HG02623 (cell line): ENCODE data around the gene CFAP77.

Experiments used
- ATAC-seq: cut with Tn5 transposase; IDR thresholded peaks from one replicate; pipeline ENCODE4 v1.9.1; 2021; ENCODE audit warnings: moderate library complexity; ENCODE audit not compliant: unreplicated experiment

CFAP77 gene

DNA sequence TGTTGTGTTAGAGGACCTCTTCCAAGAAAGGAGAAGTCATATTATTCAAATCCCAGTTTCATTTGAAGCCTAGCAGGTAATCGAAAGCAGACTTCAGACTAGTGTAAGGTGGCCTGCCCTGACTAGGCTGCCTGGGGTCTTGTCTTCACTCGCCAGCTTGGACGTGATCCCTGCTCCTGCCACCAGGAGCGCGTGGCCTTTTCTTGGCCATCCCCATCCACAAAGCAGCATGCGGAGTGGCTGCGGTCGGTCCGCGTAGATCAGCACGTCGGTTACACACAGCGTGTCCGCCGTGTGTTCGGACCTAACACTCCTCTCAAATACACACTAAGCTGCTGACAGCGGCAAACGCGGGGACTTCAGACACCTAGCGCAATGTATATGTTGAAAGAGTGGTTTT lies 37.3 kb downstream of the CFAP77 start:
- no peak for ATAC-seq

DNA sequence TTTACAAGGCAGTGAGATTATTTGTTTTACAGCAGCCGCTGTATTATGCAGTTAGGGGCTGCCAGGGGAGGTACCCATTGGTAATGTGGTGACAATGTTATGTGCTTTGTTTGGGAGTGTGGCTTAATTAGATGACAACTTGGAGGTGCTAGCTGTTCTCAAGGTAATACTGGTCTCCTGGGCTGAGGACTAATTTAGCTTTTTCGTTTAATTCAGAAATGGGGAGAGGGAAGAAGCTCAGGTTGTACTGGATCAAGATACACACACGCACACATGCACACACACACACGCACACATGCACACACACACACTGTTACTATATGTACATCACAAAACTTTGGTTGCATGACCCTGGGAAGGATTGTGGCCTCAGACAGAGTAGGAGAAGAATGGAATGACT lies 37.9 kb downstream of the CFAP77 start:
- ATAC-seq, result no peak

DNA sequence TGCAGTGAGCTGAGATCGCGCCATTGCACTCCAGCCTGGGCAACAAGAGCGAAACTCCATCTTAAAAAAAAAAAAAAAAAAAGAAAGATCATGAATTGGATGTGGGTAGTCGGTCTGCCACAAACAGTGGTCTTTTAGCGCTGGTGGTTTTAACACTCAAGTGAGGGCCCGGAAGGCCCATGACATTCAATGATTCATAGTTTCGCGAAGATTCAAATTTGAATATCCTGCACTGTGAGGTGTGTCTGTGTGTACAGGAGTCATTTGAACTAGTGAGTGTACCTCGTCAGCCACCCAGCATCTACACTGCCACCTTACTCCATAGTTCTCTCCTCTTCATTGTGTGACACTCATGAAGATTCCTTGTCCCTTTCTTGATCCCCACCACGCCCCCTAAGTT lies 41.3 kb downstream of the CFAP77 start:
- no peak for ATAC-seq

DNA sequence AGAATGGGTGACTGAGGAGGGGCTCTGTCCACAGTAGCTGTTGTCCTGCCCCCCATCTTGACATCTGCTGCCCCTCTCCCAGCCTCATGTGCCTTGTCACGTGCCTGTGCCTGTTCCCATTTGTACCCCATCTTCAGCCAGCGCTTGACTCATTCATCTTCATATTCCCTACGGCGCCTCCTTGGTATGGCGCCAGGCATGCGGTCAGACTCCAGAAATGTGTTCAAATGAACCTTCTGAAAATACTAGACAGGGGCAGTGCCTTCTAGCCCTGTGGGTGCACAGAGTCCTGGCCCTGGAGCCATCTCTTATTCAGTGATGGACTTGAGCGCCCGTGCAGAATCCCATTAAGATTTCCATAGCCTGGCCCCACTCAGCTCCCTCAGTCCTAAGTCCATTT lies 46.2 kb downstream of the CFAP77 start:
- ATAC-seq, result no peak

DNA sequence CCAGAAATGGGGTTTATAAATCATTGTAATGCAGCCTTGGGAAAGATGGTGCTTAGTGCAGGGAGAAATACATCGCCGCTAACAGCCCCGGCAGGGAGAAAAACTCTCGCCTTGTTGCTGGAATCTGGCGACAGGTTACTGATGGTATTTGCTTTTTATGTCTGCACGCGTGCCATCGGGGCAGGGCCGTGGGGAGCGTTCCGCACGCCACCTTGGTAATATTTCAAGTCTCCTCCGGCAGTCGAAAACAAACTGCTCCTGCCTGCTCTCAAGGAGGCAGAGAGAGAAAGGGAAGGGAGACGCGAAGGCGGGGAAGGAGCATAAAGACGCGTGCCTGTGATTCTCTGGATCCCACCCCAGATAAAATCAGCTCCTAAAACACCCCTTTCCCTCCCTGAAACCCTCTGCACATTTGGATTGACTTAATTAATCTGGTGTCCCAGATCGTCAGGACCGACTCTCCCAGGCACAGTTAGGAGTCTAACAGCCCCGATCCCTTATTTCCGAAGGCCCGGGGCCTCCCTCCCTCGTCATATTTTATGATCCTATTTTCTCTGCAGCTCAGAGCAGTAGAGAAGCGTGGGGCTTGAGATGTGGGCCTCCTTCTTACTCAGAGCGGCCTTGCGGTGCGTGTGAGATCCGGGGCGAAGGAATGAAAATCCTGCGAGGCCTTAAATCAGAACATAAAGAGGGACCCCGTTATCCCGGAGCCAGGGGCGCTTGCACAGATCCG lies 47.7 kb downstream of the CFAP77 start:
- ATAC-seq, result no peak

DNA sequence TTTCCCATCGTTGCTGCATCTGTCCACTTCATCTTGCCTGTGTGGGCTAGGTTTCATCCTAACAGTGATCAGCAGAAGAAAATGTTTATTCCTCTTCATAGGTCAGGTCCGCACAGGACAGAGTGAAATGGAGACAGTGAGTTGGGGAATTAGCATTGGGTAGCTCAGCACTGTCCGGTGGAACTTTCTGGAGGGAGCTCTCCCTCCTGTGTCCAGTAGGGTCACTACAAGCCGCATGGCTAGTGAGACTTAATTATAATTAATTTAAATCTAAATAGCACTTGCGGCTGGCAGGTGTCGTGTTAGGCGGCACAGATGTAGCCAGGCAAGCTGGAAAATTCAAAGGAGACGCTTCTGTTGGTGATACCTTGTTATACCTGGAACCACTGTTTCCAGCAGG lies 48.4 kb downstream of the CFAP77 start:
- no peak for ATAC-seq

DNA sequence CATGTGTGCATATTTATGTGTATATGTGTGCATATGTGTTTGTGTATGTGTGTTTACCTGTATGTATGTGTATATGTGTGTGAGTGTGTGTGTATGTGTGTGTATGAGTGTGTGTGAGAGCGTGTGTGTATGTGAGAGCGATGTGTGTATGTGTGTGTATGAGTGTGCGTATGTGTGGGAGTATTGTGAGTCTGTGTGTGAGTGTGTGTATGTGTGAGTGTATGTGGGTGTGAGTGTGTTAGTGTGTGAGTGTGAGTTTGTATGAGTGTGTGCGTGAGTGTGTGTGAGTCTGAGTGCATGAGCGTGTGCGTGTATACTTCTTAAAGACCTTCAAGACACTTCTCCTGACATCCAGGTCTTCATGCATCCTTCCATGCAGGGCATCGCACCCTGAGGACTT lies 49.6 kb downstream of the CFAP77 start:
- ATAC-seq, result no peak

DNA sequence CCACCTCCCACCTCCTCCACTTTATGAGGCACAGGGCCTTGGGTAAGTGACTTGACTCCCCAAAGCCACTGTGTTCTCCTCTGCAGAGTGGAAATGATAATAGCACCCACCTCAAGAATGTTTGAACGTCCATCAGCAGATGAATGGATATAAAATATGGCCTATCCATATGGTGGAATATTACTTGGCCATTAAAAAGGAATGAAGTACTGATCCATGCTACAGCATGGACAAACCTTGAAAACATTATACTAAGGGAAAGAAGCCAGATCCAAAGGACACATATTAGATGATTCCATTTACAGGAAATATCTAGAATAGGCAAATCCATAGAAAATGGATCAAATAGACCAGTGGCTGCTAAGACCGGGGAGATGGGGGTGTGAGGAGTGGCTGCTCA lies 50.2 kb downstream of the CFAP77 start:
- no peak for ATAC-seq

DNA sequence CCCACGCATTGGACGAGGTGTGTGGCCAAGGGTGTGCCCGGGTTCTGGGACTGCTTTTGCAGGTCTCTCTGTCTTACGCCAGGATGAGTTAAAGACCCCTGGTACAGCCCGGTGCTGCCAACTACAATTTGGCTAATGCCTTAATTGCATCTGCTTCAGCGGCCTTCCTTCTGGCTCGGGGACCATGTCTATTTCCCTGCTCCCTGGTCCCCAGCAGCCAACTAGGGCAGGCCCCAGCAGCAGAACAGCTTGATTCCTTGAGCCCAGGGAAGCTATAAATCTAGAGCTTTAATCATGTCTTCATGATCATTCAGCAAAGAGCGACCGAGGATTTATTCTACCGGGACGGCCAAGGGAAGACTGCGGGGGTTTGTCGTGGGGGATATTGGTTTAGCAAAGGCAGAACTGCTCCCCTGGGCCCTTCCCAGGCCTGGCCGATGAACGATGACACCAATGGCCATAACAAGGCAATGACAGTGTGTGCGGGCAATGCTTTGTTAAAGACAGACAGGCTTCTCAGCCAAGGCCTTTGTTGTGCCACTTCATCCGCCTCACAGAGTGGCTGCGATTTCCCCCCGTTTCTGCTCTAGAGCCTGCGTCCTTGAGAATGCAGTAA lies 51.4 kb downstream of the CFAP77 start:
- no peak for ATAC-seq

DNA sequence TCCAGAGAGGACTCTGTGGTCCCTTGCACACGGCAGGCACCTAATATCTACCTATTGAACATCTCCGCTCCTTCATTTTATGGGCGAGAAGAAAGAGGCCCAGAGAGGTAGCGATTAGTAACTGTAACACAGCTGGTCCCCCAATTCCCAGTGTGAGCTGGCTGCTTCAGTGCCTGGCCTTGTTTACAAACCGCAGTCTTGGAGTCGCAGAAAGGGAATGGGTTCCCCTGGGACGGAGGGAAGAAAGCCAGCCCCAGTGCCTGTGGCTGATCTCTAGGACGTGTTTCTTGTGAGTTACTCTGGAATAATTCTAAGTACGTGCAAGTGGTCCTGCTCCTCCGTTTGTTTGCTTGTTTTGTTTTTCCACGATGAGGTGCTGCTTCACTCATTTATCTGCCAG lies 52.0 kb downstream of the CFAP77 start:
- ATAC-seq, result no peak

DNA sequence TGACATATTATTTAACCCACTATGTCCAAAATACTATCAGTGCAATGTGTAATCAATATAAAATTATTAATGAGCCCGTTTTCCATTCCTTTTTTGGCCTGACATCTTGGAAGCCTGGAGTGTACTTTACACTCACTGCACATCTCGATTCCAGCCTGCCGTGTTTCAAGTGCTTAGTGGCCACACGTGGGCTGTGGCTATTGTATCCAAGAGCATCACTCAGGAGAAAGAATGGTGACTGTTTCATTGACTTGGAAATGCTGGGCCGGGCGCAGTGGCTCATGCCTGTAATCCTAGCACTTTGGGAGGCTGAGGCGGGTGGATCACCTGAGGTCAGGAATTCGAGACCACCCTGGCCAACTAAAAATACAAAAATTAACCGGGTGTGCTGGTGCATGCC lies 54.5 kb downstream of the CFAP77 start:
- ATAC-seq, result no peak

DNA sequence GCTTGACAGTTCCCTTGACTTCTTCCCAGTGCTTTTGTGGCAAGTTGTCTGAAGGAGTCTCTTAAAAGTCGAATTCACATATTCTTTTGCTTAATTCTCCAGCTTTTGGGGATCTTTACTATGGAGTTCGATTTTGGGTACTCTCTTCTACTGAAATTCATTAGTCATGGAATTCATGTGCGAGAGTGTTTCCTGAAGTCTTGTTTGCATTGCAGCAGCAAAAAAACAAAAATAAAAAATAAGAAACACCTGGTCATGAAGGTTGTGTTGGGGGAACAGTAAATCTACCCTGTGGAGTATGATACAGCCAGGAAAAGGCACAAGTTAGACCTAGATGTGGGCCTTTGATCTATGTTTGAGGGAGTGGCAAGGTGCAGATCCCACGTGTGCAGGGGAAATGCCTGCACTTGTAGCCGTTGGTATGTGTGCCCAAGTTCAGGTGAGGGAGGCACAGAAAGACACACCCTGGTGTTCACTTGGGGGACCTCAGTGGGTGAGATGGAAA lies 55.2 kb downstream of the CFAP77 start:
- ATAC-seq, result no peak

DNA sequence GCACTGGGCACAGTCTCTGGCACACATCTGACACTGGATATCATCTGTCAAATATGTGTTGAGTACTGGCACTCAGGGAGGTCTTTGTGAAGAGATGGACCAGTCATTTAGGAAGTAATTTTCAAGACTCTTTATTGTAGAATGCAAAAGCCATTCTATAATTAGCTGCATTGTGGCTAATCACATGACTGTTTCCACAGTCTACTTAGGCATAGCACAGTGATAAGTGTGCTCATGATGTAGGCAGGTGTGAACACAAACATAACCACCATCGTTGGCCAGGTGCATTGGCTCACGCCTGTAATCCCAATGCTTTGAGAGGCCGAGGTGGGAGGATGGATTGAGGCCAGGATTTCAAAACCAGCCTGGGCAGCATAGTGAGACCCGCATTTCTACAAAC lies 62.2 kb downstream of the CFAP77 start:
- no peak for ATAC-seq

DNA sequence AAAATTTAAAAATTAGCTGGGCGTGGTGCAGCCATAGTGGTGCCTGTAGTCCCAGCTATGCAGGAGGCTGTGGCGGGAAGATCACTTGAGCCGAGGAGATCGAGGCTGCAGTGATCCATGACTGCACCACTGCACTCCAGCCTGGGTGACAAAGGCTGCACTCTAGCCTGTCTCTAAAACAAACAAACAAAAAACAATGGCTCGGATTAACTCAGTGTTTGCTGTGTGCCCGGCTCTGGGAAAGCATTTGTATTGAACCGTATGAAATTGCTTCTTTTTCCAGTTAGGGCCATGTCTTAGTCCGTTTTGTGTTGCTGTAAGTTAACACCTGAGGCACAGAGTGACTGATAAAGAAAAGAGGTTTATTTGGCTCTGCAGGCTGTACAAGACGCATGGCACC lies 62.6 kb downstream of the CFAP77 start:
- no peak for ATAC-seq

DNA sequence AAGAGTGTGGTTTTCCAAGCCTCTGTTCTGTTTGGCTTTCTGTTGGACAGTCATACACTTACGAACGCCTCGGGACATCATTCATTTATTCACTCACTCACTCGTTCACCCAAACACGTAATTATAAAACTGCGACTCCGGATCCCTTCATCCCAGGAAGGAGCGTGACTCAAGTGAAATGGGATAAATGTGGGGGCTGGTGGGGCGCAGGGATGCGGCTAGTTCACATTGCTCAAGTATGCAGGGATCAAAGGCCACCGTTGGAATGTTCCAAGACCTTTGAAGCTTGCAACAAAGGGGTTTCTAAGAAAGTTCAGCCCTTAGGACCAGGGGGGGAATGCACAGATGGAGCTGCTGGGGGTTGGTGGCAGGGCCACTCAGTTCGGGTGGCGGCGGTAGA lies 64.2 kb downstream of the CFAP77 start:
- no peak for ATAC-seq

DNA sequence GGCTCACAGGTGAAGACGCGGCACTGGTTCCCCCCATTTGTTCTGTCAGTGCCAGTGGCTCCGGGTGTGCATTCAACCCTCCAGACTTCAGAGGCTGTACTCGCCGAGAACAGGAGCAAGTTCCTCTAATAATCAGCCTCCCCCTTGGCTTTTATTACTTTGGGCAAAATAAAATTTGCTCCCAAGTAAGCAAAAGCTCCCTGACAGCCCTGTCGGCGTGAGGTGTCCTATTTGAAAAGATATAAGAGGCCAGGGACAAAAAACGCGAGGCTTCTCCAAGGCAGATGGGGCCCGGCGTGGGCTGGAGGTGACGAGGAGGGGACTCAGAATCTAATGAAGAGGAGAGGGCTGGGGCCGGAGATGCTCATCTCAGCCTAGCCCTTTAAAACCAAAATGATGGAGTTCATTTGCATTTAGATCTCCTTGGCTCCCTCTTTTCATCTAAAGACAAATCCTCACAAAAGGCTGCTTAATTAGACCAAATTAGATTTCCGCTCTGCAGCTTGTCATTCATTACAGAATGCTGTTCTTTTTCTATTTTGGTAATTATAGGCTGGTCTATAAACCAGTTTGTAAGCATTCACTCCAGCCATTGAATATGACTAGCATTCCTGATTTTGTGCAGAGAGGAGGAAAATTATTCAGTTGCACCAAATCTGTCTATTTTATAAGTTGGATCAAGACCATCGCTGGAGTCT lies 68.5 kb downstream of the CFAP77 start:
- ATAC-seq, result no peak

DNA sequence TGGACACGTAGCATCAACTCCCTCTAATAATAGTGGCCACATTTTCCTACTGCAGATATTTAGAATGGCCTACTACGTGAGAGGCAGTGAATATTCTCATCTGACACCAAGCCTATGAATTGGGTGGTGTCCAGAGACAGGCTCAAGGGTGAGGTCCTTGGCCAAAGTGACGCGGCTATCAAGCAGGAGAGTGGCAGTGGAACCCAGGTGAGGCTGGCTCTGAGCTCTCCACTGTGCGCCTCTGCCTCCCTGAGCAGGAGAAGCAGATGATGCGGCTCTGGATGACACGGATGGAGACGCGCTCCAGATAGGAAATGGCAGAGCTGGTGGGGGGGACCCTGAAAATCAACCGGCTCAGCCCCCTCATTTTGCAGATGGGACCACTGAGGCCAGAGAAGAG lies 69.7 kb downstream of the CFAP77 start:
- ATAC-seq, result no peak

DNA sequence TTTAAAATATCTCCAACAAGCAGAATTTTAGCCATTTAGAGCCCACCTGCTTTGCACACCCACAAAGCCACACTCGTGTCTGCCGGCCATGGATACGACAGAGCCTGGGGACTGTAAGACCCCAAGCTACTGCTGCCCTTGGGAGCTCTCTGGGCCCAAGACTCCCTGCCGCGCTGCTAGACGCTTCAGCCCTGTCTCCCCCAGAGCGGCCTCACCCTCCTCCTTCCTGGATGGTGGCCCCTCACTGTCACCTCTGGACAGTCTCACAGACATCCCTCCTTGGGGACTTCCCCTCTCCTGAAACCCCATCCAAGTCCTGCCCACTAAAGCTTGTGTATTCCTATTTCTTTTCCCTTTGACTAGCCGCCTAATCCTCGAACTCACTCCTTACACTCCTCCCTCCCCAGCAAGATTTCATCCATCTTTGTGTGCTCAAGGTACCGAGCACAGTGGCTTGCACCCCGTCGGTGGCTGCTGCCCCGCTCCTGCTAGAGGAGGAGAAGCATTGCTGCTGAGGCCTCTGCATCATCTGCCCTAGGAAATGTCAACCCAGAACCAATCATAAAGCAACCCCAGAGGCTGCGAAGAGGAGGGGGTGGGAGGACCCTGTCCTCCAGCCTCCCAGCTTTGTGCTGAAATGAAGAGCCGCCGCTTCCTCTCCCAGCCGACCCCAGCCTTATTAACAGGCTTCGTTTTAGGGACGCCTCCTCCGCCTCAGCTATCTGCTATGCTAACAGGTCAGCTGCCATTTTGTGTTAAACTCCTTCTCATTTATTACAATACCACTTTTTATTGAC lies 71.2 kb downstream of the CFAP77 start:
- no peak for ATAC-seq

DNA sequence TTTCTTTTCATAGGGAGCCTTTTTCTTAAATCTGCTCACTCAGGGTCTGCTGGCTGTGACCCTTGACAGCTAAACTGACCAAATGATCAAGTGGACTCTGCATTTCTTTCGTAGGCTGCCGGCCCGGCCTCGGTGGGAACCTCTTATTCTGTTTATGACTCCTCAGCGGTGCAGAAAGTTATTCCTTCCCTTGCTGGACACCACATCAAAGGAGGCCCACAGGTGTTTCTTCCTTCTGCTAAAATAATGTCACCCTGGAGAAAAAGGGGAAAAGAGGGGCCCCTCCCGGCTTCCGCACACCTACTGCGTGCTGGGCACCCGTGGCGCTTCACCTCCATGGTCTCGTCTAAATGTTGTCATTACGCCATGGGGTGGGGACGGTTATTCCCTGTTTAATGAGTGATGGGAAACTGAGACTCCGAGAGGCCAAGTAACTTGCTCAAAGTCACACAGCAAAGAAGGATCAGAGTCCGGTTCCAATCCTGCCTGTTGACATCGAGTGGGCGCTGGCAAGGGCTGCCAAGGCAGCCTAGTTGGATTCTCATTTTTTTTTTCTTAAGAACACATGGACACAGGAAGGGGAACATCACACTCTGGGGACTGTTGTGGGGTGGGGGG lies 72.3 kb downstream of the CFAP77 start:
- ATAC-seq, result no peak

DNA sequence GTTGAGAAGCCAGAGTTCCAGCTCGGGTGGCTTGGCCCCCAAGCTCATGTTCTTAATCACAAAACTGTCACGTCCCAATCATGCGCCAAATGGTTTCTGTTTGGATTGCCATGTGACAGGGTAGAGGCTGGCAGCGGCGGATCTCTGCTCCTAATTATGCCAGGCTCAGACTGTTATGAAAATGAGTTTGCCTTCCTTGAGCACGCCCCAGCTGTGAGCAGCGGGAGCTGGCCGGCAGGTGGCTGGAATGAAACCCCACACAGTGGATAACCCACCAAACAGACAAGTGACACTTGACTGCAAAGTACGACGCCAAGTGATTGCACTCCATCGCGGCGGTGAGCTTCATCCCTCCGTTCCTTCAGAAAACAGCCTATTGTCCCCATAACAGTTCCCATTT lies 75.4 kb downstream of the CFAP77 start:
- no peak for ATAC-seq
